CD4-positive, CD25-positive, alpha-beta regulatory T cell (primary cell): ENCODE results near the gene ERP27. TPM values are rescaled to one million over a fixed set of nuclear protein-coding genes. Genes with fewer than 3 reads are reported as not detected.

ENCODE experiments used
- ATAC-seq, 2 donors: fragments of 150-1000 bp; cut with Tn5 transposase; one replicate each; pipeline ENCODE4 v1.10.0; 2021; ENCODE audit warnings: low read depth in 2 of 2, moderate number of reproducible peaks in 2 of 2, moderate library complexity in 1 of 2
- DNase-seq, 3 donors: peaks; one replicate each; pipeline versions ENCODE4 v3.0.0 to v3.0.0-alpha.2; 2012 to 2022; ENCODE audit warnings: mixed read lengths in 1 of 3
- H3K27ac ChIP-seq: one replicate; pipeline ENCODE4 v1.7.0; 2013; ENCODE audit warnings: mild to moderate bottlenecking, low read length; ENCODE audit not compliant: insufficient read depth, poor library complexity, severe bottlenecking
- H3K27me3 ChIP-seq: one replicate; pipeline ENCODE4 v1.7.0; 2013; ENCODE audit warnings: low read length; ENCODE audit not compliant: control insufficient read depth, insufficient read depth
- H3K36me3 ChIP-seq: one replicate; pipeline ENCODE4 v1.7.0; 2013; ENCODE audit warnings: mild to moderate bottlenecking, low read length, moderate library complexity; ENCODE audit not compliant: control insufficient read depth, insufficient read depth
- H3K4me1 ChIP-seq: 2 replicates; pipeline ENCODE4 v1.7.0; 2013; ENCODE audit warnings: mild to moderate bottlenecking, low read length; ENCODE audit not compliant: insufficient read depth, control insufficient read depth, poor library complexity, severe bottlenecking
- H3K4me3 ChIP-seq: one replicate; pipeline ENCODE4 v1.7.0; 2013; ENCODE audit warnings: low read depth, mild to moderate bottlenecking, low read length, moderate library complexity
- H3K9me3 ChIP-seq, 2 experiments: 1 replicate in 1 of 2; 2 replicates in 1 of 2; pipeline ENCODE4 v1.7.0; 2013; ENCODE audit warnings: low read length in 2 of 2, mild to moderate bottlenecking in 1 of 2, moderate library complexity in 1 of 2; ENCODE audit not compliant: control insufficient read depth in 2 of 2
- H3K27ac Mint-ChIP-seq, 3 donors: one replicate each; pipeline ENCODE4 v1.8.0; 2020 to 2022; ENCODE audit warnings: mild to moderate bottlenecking in 3 of 3, mixed read lengths in 3 of 3, moderate library complexity in 2 of 3
- H3K27me3 Mint-ChIP-seq: one replicate; pipeline ENCODE4 v1.8.0; 2022; ENCODE audit warnings: mild to moderate bottlenecking, mixed read lengths
- H3K36me3 Mint-ChIP-seq: one replicate; pipeline ENCODE4 v1.8.0; 2020; ENCODE audit warnings: mixed read lengths
- H3K4me1 Mint-ChIP-seq, 4 donors: one replicate each; pipeline ENCODE4 v1.8.0; 2020 to 2022; ENCODE audit warnings: mixed read lengths in 4 of 4, mild to moderate bottlenecking in 1 of 4
- H3K4me3 Mint-ChIP-seq, 4 donors: one replicate each; pipeline ENCODE4 v1.8.0; 2020 to 2022; ENCODE audit warnings: mild to moderate bottlenecking in 4 of 4, mixed read lengths in 4 of 4, moderate library complexity in 3 of 4
- H3K9me3 Mint-ChIP-seq, 7 donors: one replicate each; pipeline ENCODE4 v1.8.0; 2020 to 2022; ENCODE audit warnings: mixed read lengths in 7 of 7, mild to moderate bottlenecking in 3 of 7, moderate library complexity in 2 of 7
- polyA plus RNA-seq, 4 donors: library from polyadenylated mRNA; unstranded; fragments of 300-500 nt; fragmentation: Illumina TruSeq; gene quantifications; one replicate each; pipeline ENCODE4 v1.2.3, GENCODE V29; 2021
- total RNA-seq: library from RNA; stranded (reverse); gene quantifications from one replicate; pipeline ENCODE4 v1.2.3, GENCODE V29; 2022

Gene ERP27
- total and polyA plus RNA-seq, 5 donors from 2014 or later = 5.3 to 25.4 (median 6.3) TPM

DNA sequence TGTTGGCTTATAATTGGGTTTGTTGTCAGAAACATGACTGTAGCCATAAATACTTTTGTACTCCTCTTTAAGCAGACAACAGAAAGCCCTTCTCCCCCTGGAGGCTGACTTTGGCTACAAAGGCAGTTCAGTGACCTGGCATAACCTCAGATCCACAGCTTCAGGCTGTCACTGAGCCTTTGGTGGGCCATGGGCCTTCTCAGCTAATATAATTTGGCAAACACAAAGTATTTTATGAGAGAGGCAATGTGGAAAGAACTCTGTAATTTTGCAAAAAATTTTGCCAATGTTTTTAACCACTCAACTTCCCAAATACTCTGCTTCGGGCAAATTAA, 37.1 kb downstream of the ERP27 start:
- peaks cover 0 to 2% (median 0%) of the 10 kb centered on the region in 7 donors for H3K9me3 Mint-ChIP-seq
- Histone ChIP-seq H3K9me3 (no peaks in the 10 kb centered on the region), H3K4me1 (peaks cover 3% of the 10 kb centered on the region), H3K4me3 (no peak overlapping the region), H3K27ac (no peak overlapping the region), H3K27me3 (no peaks in the 10 kb centered on the region), H3K36me3 (no peaks in the 10 kb centered on the region)
- no peaks in the 10 kb centered on the region for H3K27me3 Mint-ChIP-seq
- no peak overlapping the region for H3K27ac Mint-ChIP-seq
- peaks cover 0 to 32% (median 12%) of the 10 kb centered on the region in 4 donors for H3K4me1 Mint-ChIP-seq
- H3K4me3 Mint-ChIP-seq = no peak overlapping the region
- H3K36me3 Mint-ChIP-seq = peaks cover 14% of the 10 kb centered on the region
- ATAC-seq = no peak
- DNase-seq = no peak

GRCh38 chr12:14900521-14901227, 37.7 kb downstream of the ERP27 start:
- no peak overlapping the region for H3K27ac ChIP-seq
- peaks cover 2% of the 10 kb centered on the region for H3K4me1 ChIP-seq
- no peaks in the 10 kb centered on the region for H3K9me3 ChIP-seq
- H3K9me3 Mint-ChIP-seq = no peaks in the 10 kb centered on the region
- H3K27ac Mint-ChIP-seq = no peak overlapping the region
- ATAC-seq = no peak
- peaks cover 0 to 29% (median 11%) of the 10 kb centered on the region in 4 donors for H3K4me1 Mint-ChIP-seq
- no peaks in the 10 kb centered on the region for H3K27me3 Mint-ChIP-seq
- H3K27me3 ChIP-seq = no peaks in the 10 kb centered on the region
- no peak overlapping the region for H3K4me3 ChIP-seq
- DNase-seq = no peak
- H3K36me3 ChIP-seq = no peaks in the 10 kb centered on the region
- no peak overlapping the region for H3K4me3 Mint-ChIP-seq
- H3K36me3 Mint-ChIP-seq = peaks cover 14% of the 10 kb centered on the region

DNA sequence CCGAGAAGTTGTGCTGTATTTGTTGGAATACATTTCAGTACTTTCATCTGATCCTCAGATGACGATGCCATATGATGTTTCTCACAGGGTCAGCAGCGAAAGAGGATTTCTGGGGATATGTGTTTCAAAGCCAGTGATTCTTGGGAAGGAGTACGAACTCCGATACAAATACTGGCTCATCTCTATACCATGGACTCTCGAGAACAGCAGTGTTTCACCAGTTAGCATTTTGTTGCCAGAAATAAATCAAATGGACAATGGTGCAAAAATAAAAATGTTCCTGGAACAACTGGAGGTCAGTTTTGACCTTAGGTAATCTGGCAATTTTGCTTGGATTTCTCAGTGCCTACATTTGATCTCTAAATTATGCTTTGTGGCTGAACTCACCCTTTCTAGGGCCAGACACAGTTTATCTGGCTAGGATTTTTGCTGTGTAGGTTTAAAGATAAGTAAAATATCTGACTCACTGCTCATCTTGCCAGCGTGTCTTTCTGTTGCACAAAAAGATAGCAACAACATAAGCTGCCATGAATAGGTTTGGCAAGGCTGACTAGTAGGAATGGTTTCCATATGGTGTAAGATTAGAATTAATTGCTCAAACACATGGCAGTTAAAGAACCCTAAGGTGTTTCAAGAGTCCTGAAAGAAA, 41.7 kb downstream of the ERP27 start:
- no peaks in the 10 kb centered on the region for H3K36me3 ChIP-seq
- H3K36me3 Mint-ChIP-seq = peaks cover 7% of the 10 kb centered on the region
- no peak overlapping the region for H3K27ac ChIP-seq
- no peaks in the 10 kb centered on the region for H3K4me1 Mint-ChIP-seq
- no peaks in the 10 kb centered on the region for H3K27me3 Mint-ChIP-seq
- no peak overlapping the region for H3K27ac Mint-ChIP-seq
- ATAC-seq = no peak
- H3K4me3 Mint-ChIP-seq = no peak overlapping the region
- peaks cover 0 to 3% (median 0%) of the 10 kb centered on the region in 7 donors for H3K9me3 Mint-ChIP-seq
- H3K4me3 ChIP-seq = no peak overlapping the region
- H3K27me3 ChIP-seq = no peaks in the 10 kb centered on the region
- H3K4me1 ChIP-seq = no peaks in the 10 kb centered on the region
- no peak for DNase-seq
- no peaks in the 10 kb centered on the region for H3K9me3 ChIP-seq

DNA sequence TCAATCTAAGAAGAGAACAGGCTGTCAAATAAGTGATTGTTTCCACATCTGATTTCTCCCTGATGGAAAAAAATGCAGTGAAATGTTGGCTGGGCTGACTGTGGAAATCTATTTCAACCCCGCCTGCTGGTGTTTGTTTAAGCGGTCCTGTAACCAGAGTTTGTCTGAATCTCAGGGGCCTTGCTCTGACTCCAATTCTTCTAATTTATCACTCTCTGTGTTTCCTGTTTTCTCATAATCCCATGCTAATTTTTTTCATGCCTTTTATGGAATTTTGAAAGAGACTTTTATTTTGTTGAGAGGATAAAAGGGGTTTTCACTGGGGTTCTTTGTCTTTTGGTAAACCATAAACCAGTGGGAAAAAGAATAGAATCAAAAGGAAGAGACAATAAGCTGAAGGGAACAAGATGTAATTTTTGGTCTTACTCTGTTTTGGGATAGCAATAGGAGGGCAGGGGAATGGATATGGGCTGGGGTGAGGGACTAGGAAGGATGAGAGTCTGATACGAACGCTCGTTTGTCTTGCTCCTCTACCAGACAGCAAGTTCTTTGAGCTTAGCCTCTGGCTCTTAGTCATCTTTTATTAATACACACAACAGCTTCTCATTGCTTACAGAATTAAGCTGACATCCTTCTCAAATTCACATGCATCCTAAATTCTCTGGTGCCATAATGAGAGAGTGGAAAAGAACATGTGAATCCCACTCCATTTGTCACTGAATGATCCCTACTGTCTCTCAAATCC, 44.7 kb downstream of the ERP27 start:
- DNase-seq (no peak), ATAC-seq (no peak)
- Mint-ChIP-seq H3K27ac (peak overlapping the region in 1 of 3 donors; percentile 68), H3K9me3 (peaks cover 0 to 3% (median 0%) of the 10 kb centered on the region in 7 donors), H3K4me3 (no peak overlapping the region), H3K36me3 (no peaks in the 10 kb centered on the region), H3K4me1 (no peaks in the 10 kb centered on the region), H3K27me3 (peaks cover 2% of the 10 kb centered on the region)
- Histone ChIP-seq H3K27me3 (peaks cover 3% of the 10 kb centered on the region), H3K9me3 (no peaks in the 10 kb centered on the region), H3K36me3 (no peaks in the 10 kb centered on the region), H3K27ac (no peak overlapping the region), H3K4me1 (no peaks in the 10 kb centered on the region), H3K4me3 (no peak overlapping the region)

- H3K36me3 ChIP-seq = no peaks in the 10 kb centered on the region
- peak overlapping the region in 1 of 3 donors; percentile 68 for H3K27ac Mint-ChIP-seq
- H3K27me3 ChIP-seq = peaks cover 3% of the 10 kb centered on the region
- peaks cover 0 to 3% (median 0%) of the 10 kb centered on the region in 7 donors for H3K9me3 Mint-ChIP-seq
- H3K36me3 Mint-ChIP-seq = no peaks in the 10 kb centered on the region
- H3K4me3 Mint-ChIP-seq = no peak overlapping the region
- ATAC-seq = no peak
- no peaks in the 10 kb centered on the region for H3K4me1 ChIP-seq
- no peak overlapping the region for H3K27ac ChIP-seq
- peaks cover 9% of the 10 kb centered on the region for H3K27me3 Mint-ChIP-seq
- no peaks in the 10 kb centered on the region for H3K9me3 ChIP-seq
- no peaks in the 10 kb centered on the region for H3K4me1 Mint-ChIP-seq
- DNase-seq = no peak
- no peak overlapping the region for H3K4me3 ChIP-seq
Measured at GRCh38 chr12:14892726-14893505, 45.4 kb downstream of the ERP27 start.

DNA sequence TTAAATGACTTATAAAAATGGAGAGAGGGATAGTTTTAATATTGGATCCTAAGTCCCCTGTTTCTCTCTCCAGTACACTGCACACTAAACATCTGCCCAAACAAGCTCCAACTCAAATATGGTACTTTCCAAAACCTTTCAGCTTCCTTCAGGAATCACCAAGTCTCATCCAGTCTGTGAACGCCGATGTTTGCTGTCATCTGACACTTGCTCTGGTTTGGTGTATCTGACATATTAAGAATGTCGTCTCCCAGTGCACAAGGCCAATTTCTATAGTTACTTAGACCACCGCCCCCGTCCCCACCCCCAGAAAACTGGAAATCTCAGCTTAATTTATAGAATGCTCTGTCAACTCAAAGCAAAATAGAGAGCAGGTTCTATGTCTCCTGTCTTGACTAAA, 47.6 kb downstream of the ERP27 start:
- peaks cover 27% of the 10 kb centered on the region for H3K27me3 Mint-ChIP-seq
- H3K4me1 Mint-ChIP-seq = peaks cover 0 to 9% (median 4%) of the 10 kb centered on the region in 4 donors
- DNase-seq (no peak), ATAC-seq (no peak)
- H3K27ac Mint-ChIP-seq = no peak overlapping the region
- H3K4me1 ChIP-seq = no peaks in the 10 kb centered on the region
- no peak overlapping the region for H3K4me3 Mint-ChIP-seq
- no peaks in the 10 kb centered on the region for H3K9me3 ChIP-seq
- peaks cover 3% of the 10 kb centered on the region for H3K27me3 ChIP-seq
- no peak overlapping the region for H3K4me3 ChIP-seq
- H3K36me3 Mint-ChIP-seq = no peaks in the 10 kb centered on the region
- H3K27ac ChIP-seq = no peak overlapping the region
- no peaks in the 10 kb centered on the region for H3K36me3 ChIP-seq
- peaks cover 0 to 3% (median 0%) of the 10 kb centered on the region in 7 donors for H3K9me3 Mint-ChIP-seq

GRCh38 chr12:14886271-14886670, 52.1 kb downstream of the ERP27 start:
- no peak overlapping the region for H3K4me3 ChIP-seq
- H3K4me1 Mint-ChIP-seq = peaks cover 7 to 29% (median 13%) of the 10 kb centered on the region in 4 donors
- no peaks in the 10 kb centered on the region for H3K9me3 Mint-ChIP-seq
- H3K9me3 ChIP-seq = no peaks in the 10 kb centered on the region
- H3K36me3 Mint-ChIP-seq = peaks cover 3% of the 10 kb centered on the region
- H3K4me3 Mint-ChIP-seq = no peak overlapping the region
- no peaks in the 10 kb centered on the region for H3K36me3 ChIP-seq
- DNase-seq (no peak), ATAC-seq (no peak)
- peaks cover 3% of the 10 kb centered on the region for H3K27me3 ChIP-seq
- H3K27me3 Mint-ChIP-seq = peaks cover 32% of the 10 kb centered on the region
- H3K27ac Mint-ChIP-seq = peak overlapping the region in 1 of 3 donors; percentile 11
- H3K27ac ChIP-seq = no peak overlapping the region
- H3K4me1 ChIP-seq = peaks cover 8% of the 10 kb centered on the region
